Astrocyte (in vitro differentiated cells and primary cell): ENCODE data around the gene UROC1.

Experiments used
- CTCF ChIP-seq: IDR thresholded peaks from 2 replicates; pipeline ENCODE4 v1.5.1; 2011; ENCODE audit warnings: low read depth, mild to moderate bottlenecking, inconsistent platforms, low read length, moderate library complexity; ENCODE audit not compliant: insufficient read depth
- EZH2 ChIP-seq: IDR thresholded peaks from 2 replicates; pipeline ENCODE4 v1.6.1; 2012; ENCODE audit warnings: mild to moderate bottlenecking, low read length, inconsistent platforms; ENCODE audit not compliant: insufficient read depth

DNA sequence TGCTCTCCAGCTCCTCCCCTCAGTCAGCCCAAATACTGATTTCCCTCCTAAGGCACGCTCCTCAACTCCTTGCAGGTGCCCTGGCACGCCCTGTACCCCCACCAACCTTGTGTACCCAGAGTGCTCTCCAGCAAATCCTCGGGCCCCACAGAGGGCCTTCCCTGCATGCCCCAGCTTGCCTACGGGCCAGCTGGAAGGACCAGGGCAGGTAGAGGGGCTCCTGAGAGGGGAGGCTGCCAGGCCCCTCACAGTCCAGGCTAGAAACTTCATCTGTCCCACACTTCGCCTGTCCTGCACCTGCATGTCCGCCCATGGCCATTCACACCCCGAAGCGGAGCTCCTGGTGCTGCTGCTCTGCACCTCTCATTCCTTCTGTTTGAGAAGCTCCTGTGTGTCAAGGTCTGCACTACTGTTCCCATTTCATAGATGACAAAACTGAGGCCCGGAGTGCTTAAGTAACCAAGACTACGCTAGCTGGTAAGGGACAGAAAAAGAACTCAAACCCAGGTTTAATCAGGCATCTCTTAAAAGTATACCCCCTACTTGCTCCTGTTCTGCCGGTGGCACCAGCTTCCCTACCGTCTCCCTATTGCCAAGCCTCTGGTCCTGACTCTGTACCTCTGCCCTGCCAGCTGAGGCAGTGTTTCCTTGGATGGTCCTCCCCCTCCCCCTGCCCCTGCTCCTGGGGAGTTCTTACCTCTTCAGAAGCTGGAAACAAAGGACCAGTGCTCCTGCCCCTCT, 77.4 kb downstream of the UROC1 start:
- TF ChIP-seq CTCF (no peak), EZH2 (no peak)
